IMR-90 (cell line): Measurements from ENCODE around the gene S100A5. TPM values are rescaled to one million over a fixed set of nuclear protein-coding genes. Genes with fewer than 3 reads are reported as not detected.

Experiments used
- ATAC-seq: fragments of 200-7000 bp; cut with Tn5 transposase; 2 replicates; pipeline ENCODE4 v1.9.1; 2020; ENCODE audit warnings: low read depth, mild to moderate bottlenecking, moderate library complexity
- BruUV-seq: library from RNA; stranded (reverse); fragments of 400-500 nt; replicated peaks from 2 replicates; lab custom pipeline; 2021; lab: Mats Ljungman, UMichigan
- CTCF ChIA-PET: fragments of 300-600 bp; formaldehyde crosslinking; extraction: SDS; loops from one replicate; lab custom pipeline; 2021; ENCODE audit warnings: antibody characterized with exemption; lab: Yijun Ruan, JAX
- POLR2A ChIA-PET: fragments of 300-600 bp; sonication (Branson Sonifier 250); formaldehyde crosslinking; loops from one replicate; lab custom pipeline; 2022; ENCODE audit warnings: antibody characterized with exemption; ENCODE audit not compliant: unreplicated experiment; lab: Charles Lee
- DNase-seq: peaks from one replicate; pipeline ENCODE4 v3.0.0; 2013
- H2AFZ ChIP-seq: replicated peaks from 2 replicates; pipeline ENCODE3; 2013; ENCODE audit warnings: low read length, mild to moderate bottlenecking; ENCODE audit not compliant: poor library complexity
- H2AK5ac ChIP-seq: 2 replicates; pipeline ENCODE4 v1.6.1; 2013; ENCODE audit warnings: low read depth, low read length, inconsistent platforms
- H2AK9ac ChIP-seq: replicated peaks from 2 replicates; pipeline ENCODE3; 2013; ENCODE audit warnings: mild to moderate bottlenecking, low read depth, low read length, moderate library complexity; ENCODE audit not compliant: poor library complexity
- H2BK120ac ChIP-seq: 2 replicates; pipeline ENCODE4 v1.6.1; 2013; ENCODE audit warnings: low read depth, low read length, inconsistent platforms
- H2BK15ac ChIP-seq: 3 replicates; pipeline ENCODE4 v1.6.1; 2013; ENCODE audit warnings: low read depth, low read length, inconsistent platforms
- H2BK20ac ChIP-seq: 2 replicates; pipeline ENCODE4 v1.6.1; 2013; ENCODE audit warnings: low read depth, mild to moderate bottlenecking, inconsistent platforms, low read length, moderate library complexity
- H2BK5ac ChIP-seq: 2 replicates; pipeline ENCODE4 v1.6.1; 2013; ENCODE audit warnings: mild to moderate bottlenecking, low read depth, low read length, inconsistent platforms; ENCODE audit not compliant: poor library complexity, severe bottlenecking
- H3K14ac ChIP-seq: replicated peaks from 2 replicates; pipeline ENCODE4 v1.6.1; 2013; ENCODE audit warnings: low read depth, low read length, inconsistent platforms
- H3K18ac ChIP-seq: 2 replicates; pipeline ENCODE4 v1.6.1; 2013; ENCODE audit warnings: low read depth, low read length, control low read depth
- H3K23ac ChIP-seq: 2 replicates; pipeline ENCODE4 v1.6.1; 2013; ENCODE audit warnings: low read depth, low read length, inconsistent platforms
- H3K27ac ChIP-seq: 2 replicates; pipeline ENCODE4 v1.5.1; 2013; ENCODE audit warnings: mild to moderate bottlenecking, control low read depth, low read length; ENCODE audit not compliant: insufficient read depth
- H3K27me3 ChIP-seq: 2 replicates; pipeline ENCODE4 v1.6.1; 2013; ENCODE audit warnings: low read length; ENCODE audit not compliant: control insufficient read depth, insufficient read depth
- H3K36me3 ChIP-seq: 2 replicates; pipeline ENCODE4 v1.6.1; 2013; ENCODE audit warnings: low read length, mixed read lengths; ENCODE audit not compliant: control insufficient read depth, insufficient read depth
- H3K4ac ChIP-seq: 2 replicates; pipeline ENCODE4 v1.6.1; 2013; ENCODE audit warnings: low read depth, low read length, inconsistent platforms
- H3K4me1 ChIP-seq: 2 replicates; pipeline ENCODE4 v1.6.1; 2013; ENCODE audit warnings: low read length, mixed read lengths; ENCODE audit not compliant: control insufficient read depth, insufficient read depth
- H3K4me2 ChIP-seq: 2 replicates; pipeline ENCODE4 v1.6.1; 2013; ENCODE audit warnings: low read depth, mild to moderate bottlenecking, control low read depth, low read length, moderate library complexity
- H3K4me3 ChIP-seq: 2 replicates; pipeline ENCODE4 v1.5.1; 2013; ENCODE audit warnings: low read depth, mild to moderate bottlenecking, control low read depth, low read length, moderate library complexity; ENCODE audit not compliant: insufficient read depth
- H3K56ac ChIP-seq: 2 replicates; pipeline ENCODE4 v1.6.1; 2013; ENCODE audit warnings: low read length, inconsistent platforms; ENCODE audit not compliant: insufficient read depth; ENCODE audit errors: extremely low read depth
- H3K79me1 ChIP-seq, 2 experiments: 2 replicates each; pipeline ENCODE4 v1.6.1; 2013; ENCODE audit warnings: low read length in 2 of 2, inconsistent platforms in 1 of 2, low read depth in 1 of 2
- H3K9ac ChIP-seq: 2 replicates; pipeline ENCODE4 v1.6.1; 2013; ENCODE audit warnings: low read depth, low read length, control low read depth
- H3K9me1 ChIP-seq: 2 replicates; pipeline ENCODE4 v1.6.1; 2013; ENCODE audit warnings: low read length, inconsistent platforms; ENCODE audit not compliant: insufficient read depth
- H3K9me3 ChIP-seq: 2 replicates; pipeline ENCODE4 v1.6.1; 2013; ENCODE audit warnings: low read length; ENCODE audit not compliant: control insufficient read depth, insufficient read depth
- H4K20me1 ChIP-seq: 2 replicates; pipeline ENCODE4 v1.6.1; 2013; ENCODE audit warnings: low read length, inconsistent platforms; ENCODE audit not compliant: insufficient read depth
- H4K5ac ChIP-seq: 2 replicates; pipeline ENCODE4 v1.6.1; 2013; ENCODE audit warnings: mild to moderate bottlenecking, low read depth, low read length, control low read depth
- H4K8ac ChIP-seq, 2 experiments: 2 replicates each; pipeline ENCODE4 v1.6.1; 2013; ENCODE audit warnings: low read depth in 2 of 2, low read length in 2 of 2, control low read depth in 1 of 2, inconsistent platforms in 1 of 2
- H4K91ac ChIP-seq: 2 replicates; pipeline ENCODE4 v1.6.1; 2013; ENCODE audit warnings: low read depth, low read length, inconsistent platforms; ENCODE audit not compliant: insufficient read depth
- CEBPB ChIP-seq: IDR thresholded peaks from 2 replicates; pipeline ENCODE4 v1.6.1; 2012; ENCODE audit warnings: low read depth, low read length, improper control_type of control experiment
- CHD1 ChIP-seq: IDR thresholded peaks from 2 replicates; pipeline ENCODE4 v1.6.1; 2012; ENCODE audit warnings: low read depth, low read length, improper control_type of control experiment
- CTCF ChIP-seq: conservative IDR thresholded peaks from 2 replicates; pipeline ENCODE4 v1.5.1; 2012; ENCODE audit warnings: mild to moderate bottlenecking, low read depth, low read length, improper control_type of control experiment
- ELK1 ChIP-seq: fragments of 150-350 bp; IDR thresholded peaks from 2 replicates; pipeline ENCODE4 v1.6.1; 2016; ENCODE audit warnings: low read depth, mild to moderate bottlenecking, low read length, moderate library complexity, borderline replicate concordance
- FOS ChIP-seq: fragments of 150-350 bp; IDR thresholded peaks from 2 replicates; pipeline ENCODE4 v1.6.1; 2016; ENCODE audit warnings: low read depth, low read length
- MAFK ChIP-seq: IDR thresholded peaks from 2 replicates; pipeline ENCODE4 v1.6.1; 2012; ENCODE audit warnings: low read depth, low read length, improper control_type of control experiment
- MAZ ChIP-seq: IDR thresholded peaks from 2 replicates; pipeline ENCODE4 v1.6.1; 2012; ENCODE audit warnings: low read depth, mild to moderate bottlenecking, low read length, improper control_type of control experiment, moderate library complexity, borderline replicate concordance
- MXI1 ChIP-seq: IDR thresholded peaks from 2 replicates; pipeline ENCODE4 v1.6.1; 2012; ENCODE audit warnings: low read depth, mild to moderate bottlenecking, low read length, moderate library complexity, borderline replicate concordance
- NFE2L2 ChIP-seq: fragments of 150-350 bp; IDR thresholded peaks from 2 replicates; pipeline ENCODE4 v1.6.1; 2016; ENCODE audit warnings: low read depth, mild to moderate bottlenecking, low read length
- POLR2A ChIP-seq: IDR thresholded peaks from 2 replicates; pipeline ENCODE4 v1.6.1; 2012; ENCODE audit warnings: mild to moderate bottlenecking, low read depth, low read length
- RAD21 ChIP-seq: IDR thresholded peaks from 2 replicates; pipeline ENCODE4 v1.6.1; 2012; ENCODE audit warnings: low read length, improper control_type of control experiment
- RCOR1 ChIP-seq: IDR thresholded peaks from 2 replicates; pipeline ENCODE4 v1.6.1; 2012; ENCODE audit warnings: mild to moderate bottlenecking, low read length, improper control_type of control experiment; ENCODE audit not compliant: insufficient replicate concordance
- RFX5 ChIP-seq: IDR thresholded peaks from 2 replicates; pipeline ENCODE4 v1.8.0; 2012; ENCODE audit warnings: low read depth, mild to moderate bottlenecking, low read length, moderate library complexity
- SMC3 ChIP-seq: fragments of 150-350 bp; IDR thresholded peaks from 2 replicates; pipeline ENCODE4 v1.6.1; 2016; ENCODE audit warnings: low read depth, mild to moderate bottlenecking, antibody characterized with exemption, low read length, moderate library complexity
- WGBS, 2 experiments: methylation state at CpG; one replicate each; pipeline versions ENCODE4 v1.1.5 to v1.1.7; 2013; ENCODE audit warnings: missing lambda C conversion rate in 2 of 2; ENCODE audit not compliant: insufficient read length in 1 of 2; ENCODE audit errors: extremely low coverage in 2 of 2; 5-methylcytosine and 5-hydroxymethylcytosine counted together
- dilution Hi-C: fragments of 300-500 bp; cut with HindIII; formaldehyde crosslinking; loops from one replicate; pipeline ENCODE4 v1.14.3; 2018; ENCODE audit warnings: low sequenced_read_pairs; ENCODE audit not compliant: unreplicated experiment
- in situ Hi-C: fragments of 300-500 bp; cut with MboI; formaldehyde crosslinking; loops from 3 replicates; pipeline ENCODE4 v1.14.3; 2019; ENCODE audit warnings: low sequenced_read_pairs, inconsistent platforms, mixed read lengths
- intact Hi-C: fragments of 100-400 bp; cut with micrococcal nuclease; formaldehyde crosslinking; loops from 2 replicates; pipeline ENCODE4 v1.10.0; 2022
- polyA plus RNA-seq, 3 experiments: library from polyadenylated mRNA; depleted of rRNA; stranded (reverse); fragments of >200 nt; gene quantifications; 2 replicates each; pipeline ENCODE4 v1.2.3, GENCODE V29; 2012; ENCODE audit warnings: low replicate concordance in 1 of 3
- total RNA-seq: library from RNA; depleted of rRNA; stranded (reverse); fragments of >200 nt; gene quantifications from 2 replicates; pipeline ENCODE4 v1.2.3, GENCODE V29; 2012

The S100A5 gene
- total and polyA plus RNA-seq, 2 of the 4 experiments (the other 2 are of a cell fraction) = 0.27 TPM; not detected in 1

DNA sequence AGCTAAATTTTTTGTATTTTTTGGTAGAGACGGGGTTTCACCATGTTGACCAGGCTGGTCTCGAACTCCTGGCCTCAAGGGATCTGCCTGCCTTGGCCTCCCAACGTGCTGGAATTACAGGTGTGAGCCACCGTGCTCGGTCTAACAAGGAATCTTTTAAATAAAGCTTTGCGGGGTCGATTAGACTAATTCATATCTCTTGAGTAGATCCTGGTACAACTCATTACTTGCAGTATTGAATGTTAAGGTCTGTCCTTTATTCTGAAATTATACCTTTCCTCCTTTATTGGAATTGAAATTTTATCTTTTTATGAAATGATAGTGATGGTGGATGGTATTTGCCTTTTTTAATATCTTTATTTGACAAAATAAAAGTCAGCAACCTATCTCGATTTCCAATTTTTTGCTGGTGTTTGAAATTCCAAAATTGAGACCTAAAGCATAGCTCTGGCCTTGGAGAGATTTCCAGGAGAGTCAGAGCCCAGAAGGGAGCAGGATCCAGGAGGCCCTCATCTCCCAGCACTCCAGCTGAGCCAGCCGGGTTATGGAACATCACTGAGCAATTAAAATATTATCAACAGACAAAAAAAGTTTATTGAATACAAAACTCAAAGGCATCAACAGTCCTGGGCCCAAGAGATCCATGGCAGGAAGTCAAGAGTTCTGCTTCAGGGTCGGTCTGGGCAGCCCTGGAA, 20.2 kb upstream of the S100A5 start:
- peaks cover 11% of the 10 kb centered on the region; the same call in 1 of the 2 replicates for H3K9me1 ChIP-seq
- no peak overlapping the region for H4K5ac ChIP-seq
- H2BK15ac ChIP-seq = no peak overlapping the region
- no peak overlapping the region for H2BK5ac ChIP-seq
- dilution Hi-C loops = no loop called here
- no CpG with 5 or more reads among the region's 10 CpGs for WGBS, 2 experiments
- no peak overlapping the region for H3K14ac ChIP-seq
- H3K27me3 ChIP-seq = no peaks in the 10 kb centered on the region
- BruUV-seq = no TSS peak
- H3K56ac ChIP-seq = no peak overlapping the region
- peaks cover 4 to 23% of the 10 kb centered on the region in 2 experiments; a peak in 3 of 4 replicates for H3K79me1 ChIP-seq
- TF ChIP-seq RAD21 (no peak), CEBPB (no peak), RFX5 (no peak), ELK1 (no peak), MAFK (no peak), MXI1 (no peak), POLR2A (no peak), NFE2L2 (no peak), RCOR1 (no peak), SMC3 (no peak), MAZ (no peak), CHD1 (no peak), FOS (no peak), CTCF (no peak)
- no peak overlapping the region for H3K9ac ChIP-seq
- no peak overlapping the region for H4K8ac ChIP-seq
- H3K4me2 ChIP-seq = no peak overlapping the region
- H3K23ac ChIP-seq = no peak overlapping the region
- no peak overlapping the region for H2BK120ac ChIP-seq
- POLR2A ChIA-PET = no interaction called here
- H3K36me3 ChIP-seq = no peaks in the 10 kb centered on the region
- H3K9me3 ChIP-seq = no peaks in the 10 kb centered on the region
- H3K4me1 ChIP-seq = peaks cover 8% of the 10 kb centered on the region
- no peak overlapping the region for H2AK9ac ChIP-seq
- no peaks in the 10 kb centered on the region for H4K20me1 ChIP-seq
- no peak overlapping the region for H2AK5ac ChIP-seq
- H3K18ac ChIP-seq = no peak overlapping the region
- in situ Hi-C loops = loop anchor here (10.0 kb wide), 1 partner anchor 46 kb away; no protein-coding TSS in a partner anchor
- ATAC-seq (no peak), DNase-seq (no peak)
- H3K4me3 ChIP-seq = no peak overlapping the region
- H2BK20ac ChIP-seq = no peak overlapping the region
- no peak overlapping the region for H4K91ac ChIP-seq
- no peak overlapping the region for H3K4ac ChIP-seq
- intact Hi-C loops = no loop called here
- no peak overlapping the region for H3K27ac ChIP-seq
- CTCF ChIA-PET = interaction anchor here (1.0 kb wide), 1 partner anchor 28 kb away, joined by 3 read pairs; no protein-coding TSS in a partner anchor
- H2AFZ ChIP-seq = no peak overlapping the region
